ENCODE data around the gene CDK5.
"Not testable (repeated sequence)": the region's sequence is repeated elsewhere in the genome, so short reads cannot be mapped to it uniquely, and the experiment has no call there.

The CDK5 gene

DNA sequence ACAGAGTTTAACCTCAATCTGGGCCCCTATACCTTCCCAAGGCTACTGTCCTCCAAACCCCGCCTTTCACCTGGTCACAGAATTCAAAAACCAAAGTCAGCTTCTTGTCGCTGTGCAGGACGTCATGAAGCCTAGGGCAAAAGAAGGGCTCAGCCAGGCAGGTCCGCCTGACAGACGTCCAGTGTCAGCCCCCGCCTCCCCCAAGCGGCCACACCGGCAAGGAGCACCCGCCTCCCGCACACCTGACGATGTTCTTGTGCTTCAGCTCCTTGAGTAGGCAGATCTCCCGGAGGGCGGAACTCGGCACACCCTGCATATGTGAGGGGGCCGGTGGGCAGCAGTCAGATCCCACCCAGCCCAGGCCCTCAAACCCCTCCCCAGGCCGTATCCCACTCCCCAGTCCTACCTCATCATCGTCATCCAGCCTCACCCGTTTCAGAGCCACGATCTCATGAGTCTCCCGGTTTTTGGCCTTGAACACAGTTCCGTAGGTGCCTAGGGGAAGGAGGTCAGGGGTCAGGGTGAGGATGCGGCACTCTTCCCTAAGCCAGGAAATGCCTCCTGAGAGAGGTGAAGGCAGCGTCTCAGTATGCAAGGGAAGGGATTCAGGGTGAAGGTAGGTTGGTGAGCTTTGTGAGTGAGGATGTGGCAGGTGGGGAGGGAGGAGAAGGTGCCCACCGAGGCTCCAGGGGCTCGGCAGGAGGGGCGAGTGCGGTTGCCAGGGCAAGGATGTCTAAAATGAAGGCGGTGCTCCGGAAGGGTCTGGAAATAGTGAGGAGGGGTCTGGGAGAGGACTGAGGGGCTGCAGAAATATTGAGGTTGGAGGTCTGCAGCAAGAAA is 811 bp downstream of the CDK5 start:
- DNase-seq = no peak

DNA sequence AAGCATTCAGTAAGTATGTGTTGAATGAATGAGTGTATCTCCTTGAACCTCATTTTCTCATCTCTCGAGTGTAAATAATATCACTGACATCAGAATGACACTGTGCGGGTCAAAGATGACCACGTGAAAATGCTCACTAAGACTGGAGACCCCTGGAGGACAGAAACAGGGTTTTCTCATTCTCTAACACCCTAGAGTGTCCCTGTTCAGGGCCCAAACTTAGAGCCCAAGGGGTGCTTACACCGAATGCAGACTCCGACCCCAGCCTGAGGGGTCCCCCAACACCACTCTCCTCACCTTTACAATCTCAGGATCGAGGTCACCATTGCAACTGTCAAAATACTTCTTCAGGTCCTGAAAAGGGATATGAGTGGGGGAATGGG is 1.4 kb downstream of the CDK5 start:
- no peak for DNase-seq

DNA sequence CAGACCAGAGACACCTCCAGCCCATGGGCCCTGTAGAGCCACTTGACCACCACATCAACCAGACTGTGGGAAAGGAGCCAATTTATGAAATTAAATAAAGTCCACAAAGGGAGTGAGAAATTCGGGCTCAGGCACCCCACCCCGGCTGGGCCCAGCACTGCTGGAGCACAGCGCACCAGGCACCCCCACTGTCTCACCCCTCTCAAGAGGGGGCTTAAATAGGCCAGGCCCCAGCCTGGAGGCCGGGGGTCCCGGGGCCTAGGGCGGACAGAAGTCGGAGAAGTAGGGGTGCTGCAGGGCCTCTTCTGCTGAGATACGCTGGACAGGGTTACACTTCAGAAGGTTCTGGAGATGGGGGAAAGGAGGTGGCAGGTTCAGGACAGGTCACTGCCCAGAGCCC is 3.9 kb downstream of the CDK5 start:
- no peak for DNase-seq

DNA sequence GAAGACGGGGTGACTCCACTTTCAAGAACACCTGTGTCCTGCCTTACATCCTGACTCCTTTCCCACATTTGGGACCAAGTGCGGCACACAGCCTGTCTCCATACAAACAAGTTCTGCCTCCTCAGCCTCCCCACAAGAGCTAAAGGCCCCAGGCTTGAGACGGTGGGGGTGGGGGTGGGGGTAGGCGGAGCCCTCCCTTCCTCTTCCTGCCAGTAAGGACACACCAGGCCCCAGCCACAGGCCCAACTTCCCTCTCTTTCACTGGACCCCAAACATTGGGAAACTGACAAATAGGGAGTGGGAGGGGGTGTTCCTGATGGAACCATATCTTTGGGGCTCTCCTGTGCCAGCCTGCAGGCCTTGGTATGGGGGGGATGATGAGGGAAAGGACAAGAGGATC is 4.6 kb downstream of the CDK5 start:
- DNase-seq = no peak

DNA sequence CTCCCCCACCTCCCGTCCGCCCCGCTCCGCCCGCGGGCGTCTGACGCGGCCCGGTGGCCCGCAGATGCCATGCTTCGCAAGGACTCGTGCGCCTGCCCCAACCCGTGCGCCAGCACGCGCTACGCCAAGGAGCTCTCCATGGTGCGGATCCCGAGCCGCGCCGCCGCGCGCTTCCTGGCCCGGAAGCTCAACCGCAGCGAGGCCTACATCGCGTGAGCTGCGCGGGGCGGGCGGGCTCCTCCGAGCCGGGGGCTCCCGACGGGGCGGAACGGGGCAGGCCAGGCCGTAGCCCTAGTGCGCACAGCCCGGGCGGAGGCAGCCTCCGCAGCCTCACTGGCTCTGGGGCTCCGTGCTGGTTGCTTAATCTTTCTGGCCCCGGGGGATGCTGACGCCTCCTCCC is 6.6 kb downstream of the CDK5 start:
- DNase-seq = peak; percentile 49

DNA sequence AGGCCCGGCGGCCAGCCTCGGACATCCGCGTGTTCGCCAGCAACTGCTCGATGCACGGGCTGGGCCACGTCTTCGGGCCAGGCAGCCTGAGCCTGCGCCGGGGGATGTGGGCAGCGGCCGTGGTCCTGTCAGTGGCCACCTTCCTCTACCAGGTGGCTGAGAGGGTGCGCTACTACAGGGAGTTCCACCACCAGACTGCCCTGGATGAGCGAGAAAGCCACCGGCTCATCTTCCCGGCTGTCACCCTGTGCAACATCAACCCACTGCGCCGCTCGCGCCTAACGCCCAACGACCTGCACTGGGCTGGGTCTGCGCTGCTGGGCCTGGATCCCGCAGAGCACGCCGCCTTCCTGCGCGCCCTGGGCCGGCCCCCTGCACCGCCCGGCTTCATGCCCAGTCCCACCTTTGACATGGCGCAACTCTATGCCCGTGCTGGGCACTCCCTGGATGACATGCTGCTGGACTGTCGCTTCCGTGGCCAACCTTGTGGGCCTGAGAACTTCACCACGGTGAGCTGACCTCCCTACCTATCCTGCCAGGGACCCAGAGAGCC is 8.7 kb downstream of the CDK5 start:
- no peak for DNase-seq

DNA sequence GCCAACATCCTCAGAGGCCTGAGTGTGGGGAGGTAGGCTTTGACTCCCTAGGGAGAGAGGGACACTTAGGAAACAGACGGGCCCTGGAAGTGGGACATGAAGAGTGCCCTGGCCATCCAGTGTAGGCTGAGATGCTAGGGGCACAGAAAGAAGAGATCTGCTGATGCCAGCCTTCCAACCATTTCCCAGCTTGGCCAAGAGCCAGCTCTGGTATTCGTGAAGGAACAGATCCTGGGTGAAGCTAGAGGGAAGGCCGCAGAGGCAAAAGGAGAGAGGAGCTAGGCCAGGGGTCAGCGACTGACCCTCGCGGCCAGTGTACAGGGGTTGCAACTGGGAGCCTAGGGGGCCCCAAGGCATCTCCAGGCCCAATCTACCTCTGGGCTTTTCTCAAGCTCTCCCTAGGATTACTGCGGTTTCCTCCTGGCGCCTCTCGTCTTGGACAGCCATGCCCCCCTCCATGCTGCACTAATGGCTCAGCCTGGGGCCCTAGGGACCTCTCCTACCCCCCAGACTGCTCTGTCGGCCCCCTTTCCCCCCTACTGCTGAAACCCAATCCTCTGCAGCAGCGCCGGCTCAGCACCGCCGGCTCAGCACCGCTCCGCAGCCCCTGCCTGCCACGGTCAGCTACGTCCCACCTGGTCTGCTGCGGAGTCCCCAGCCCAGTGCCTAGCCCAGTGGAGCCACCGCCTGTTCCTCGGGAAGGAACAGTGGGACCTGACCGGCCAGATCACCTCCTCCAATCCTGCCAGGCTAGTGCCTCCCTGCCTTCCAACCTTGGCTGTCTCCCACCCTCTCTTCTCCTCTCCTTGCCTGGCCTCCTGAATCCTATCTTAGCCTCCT is 9.5 kb downstream of the CDK5 start, which contains the start of gene ASIC3:
TSS of gene ASIC3 (plus strand) at position 556 of the 840 bp plus-strand sequence. CDS start 355 bp downstream, outside the sequence.
- no peak for DNase-seq

DNA sequence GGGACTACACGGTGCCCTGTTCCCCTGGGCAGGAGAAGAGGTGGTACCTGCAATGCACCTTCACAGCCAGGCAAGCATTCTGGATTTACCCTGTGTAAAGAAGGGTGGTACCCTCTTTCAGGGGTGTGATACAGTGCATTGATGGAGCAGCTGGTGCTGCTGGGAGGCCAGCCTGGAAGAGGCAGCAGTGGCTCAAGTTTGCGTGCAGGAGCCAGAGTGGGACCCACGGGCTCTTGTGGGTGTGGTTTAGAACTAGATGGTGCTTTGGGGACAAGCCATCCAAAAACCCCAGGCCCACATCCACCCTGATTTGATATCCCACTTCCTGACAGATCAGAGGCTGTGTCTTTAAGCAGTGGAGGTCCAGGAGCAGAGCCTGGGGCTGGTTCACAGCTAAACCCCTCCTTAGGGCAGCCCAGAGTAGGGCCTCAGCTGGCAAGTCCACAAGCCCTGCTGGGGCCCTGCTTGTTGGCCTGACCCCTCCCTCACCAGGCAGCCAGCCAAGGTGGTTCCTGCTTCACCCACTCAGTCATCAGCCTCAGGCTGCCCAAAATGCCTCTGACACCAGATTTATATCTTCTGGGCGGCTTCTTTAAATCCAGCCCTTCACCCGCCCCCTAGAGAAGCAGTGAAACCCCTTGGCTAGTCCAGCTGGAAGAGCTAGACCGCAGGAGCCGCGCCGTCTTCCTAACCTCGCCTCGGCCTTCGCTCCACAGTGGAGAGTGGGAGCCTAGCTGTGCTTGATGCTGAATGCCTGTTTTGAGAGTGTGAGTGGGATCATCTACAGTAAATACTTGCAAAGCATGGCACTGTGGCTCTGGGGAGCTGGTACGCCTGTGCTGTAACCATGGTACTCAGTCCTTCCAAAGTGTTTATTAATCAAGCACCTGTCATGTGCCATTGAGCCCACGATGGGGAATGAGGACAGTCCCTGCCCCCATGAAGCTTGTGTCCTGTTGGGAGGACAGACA is 10.8 kb downstream of the CDK5 start:
- peak; percentile 78 for DNase-seq

DNA sequence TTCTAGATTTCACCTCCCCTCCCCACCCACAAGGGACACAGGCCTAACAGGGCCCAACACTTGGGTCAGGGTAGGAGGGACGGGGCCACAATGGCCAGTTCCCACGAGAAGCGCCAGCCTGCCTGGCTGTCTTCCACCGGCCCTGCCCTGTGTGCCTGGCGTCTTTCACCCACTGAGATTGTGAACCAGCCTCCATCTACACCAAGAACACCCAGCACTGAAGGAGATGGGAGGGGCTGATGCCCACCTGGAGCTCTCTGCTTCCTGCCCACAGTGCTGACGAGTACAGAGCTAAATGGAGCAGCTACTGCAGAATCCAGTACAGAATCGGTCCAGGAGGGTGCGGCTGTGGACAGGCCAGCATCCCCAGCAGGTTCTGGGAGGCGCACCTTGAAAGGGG is 11.7 kb downstream of the CDK5 start:
- no peak for DNase-seq

DNA sequence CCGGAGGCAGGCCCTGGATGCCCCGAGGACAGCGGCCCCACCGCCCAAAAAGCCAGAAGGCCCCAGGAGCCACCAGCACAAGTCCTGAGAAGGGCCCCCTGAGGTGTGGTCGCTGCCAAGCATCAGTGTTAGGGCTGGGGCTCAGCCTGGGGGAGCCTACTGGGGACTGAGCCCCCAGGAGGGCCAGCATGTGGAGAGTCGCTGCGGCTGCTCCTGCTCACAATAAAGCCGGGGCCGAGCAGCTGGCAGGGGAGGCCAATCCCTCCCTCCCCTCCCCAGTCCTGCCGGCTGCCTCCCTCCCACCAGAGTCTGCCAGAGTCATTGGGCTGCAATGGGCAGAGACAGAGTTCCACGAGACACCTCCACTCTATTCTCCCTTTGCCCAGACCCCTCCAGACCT is 12.4 kb downstream of the CDK5 start:
- DNase-seq = no peak

DNA sequence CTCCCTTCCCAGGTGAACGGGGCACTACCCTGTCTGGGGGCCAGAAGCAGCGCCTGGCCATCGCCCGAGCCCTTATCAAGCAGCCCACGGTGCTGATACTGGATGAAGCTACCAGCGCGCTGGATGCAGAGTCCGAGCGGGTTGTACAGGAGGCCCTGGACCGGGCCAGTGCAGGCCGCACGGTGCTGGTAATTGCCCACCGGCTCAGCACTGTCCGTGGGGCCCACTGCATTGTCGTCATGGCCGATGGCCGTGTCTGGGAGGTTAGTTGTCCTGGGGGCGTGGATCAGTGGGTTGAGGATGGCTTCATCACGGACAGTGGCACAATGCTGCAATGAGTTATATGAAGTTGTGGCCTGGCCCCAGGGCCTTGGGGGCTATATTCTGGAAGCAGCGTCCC is 13.7 kb downstream of the CDK5 start:
- no peak for DNase-seq

DNA sequence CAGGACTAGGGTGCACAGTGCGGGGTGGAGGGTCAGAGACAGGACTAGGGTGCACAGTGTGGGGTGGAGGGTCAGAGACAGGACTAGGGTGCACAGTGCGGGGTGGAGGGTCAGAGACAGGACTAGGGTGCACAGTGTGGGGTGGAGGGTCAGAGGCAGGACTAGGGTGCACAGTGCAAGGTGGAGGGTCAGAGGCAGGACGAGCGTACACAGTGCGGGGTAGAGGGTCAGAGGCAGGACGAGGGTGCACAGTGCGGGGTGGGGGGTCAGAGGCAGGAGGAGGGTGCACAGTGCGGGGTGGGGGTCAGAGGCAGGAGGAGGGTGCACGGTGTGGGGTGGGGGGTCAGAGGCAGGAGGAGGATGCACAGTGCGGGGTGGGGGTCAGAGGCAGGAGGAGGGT is 14.2 kb downstream of the CDK5 start:
- not testable (repeated sequence) for DNase-seq

DNA sequence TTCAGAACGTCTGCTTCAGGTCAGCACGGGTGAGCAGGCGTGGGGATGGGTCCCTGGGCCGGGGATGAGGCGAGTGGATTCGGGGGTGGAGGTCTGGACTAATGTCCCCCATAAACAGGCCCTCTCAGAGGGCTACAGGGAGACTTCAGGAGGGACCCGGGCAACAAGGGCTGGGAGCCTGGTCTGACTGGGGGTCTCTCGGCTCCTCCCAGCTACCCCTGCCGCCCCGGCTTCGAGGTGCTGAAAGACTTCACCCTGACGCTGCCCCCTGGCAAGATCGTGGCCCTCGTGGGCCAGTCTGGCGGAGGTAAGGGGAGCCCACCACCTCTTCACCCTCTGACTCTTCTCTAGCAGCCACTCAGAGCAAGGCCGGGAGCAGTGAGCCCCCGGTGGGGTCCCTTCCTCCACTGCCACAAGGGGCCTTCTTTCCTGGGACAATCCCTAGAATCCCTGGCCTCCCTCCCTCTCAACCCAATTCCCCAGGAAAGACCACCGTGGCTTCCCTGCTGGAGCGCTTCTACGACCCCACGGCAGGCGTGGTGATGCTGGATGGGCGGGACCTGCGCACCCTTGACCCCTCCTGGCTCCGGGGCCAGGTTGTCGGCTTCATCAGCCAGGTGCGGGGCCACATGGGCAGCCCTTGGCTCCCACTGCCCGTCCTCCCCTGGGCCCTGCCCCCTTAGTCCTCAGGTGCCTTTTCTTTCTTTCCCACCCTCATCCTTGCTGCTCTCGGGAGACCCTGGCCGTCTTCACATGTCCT is 16.9 kb downstream of the CDK5 start:
- no peak for DNase-seq

DNA sequence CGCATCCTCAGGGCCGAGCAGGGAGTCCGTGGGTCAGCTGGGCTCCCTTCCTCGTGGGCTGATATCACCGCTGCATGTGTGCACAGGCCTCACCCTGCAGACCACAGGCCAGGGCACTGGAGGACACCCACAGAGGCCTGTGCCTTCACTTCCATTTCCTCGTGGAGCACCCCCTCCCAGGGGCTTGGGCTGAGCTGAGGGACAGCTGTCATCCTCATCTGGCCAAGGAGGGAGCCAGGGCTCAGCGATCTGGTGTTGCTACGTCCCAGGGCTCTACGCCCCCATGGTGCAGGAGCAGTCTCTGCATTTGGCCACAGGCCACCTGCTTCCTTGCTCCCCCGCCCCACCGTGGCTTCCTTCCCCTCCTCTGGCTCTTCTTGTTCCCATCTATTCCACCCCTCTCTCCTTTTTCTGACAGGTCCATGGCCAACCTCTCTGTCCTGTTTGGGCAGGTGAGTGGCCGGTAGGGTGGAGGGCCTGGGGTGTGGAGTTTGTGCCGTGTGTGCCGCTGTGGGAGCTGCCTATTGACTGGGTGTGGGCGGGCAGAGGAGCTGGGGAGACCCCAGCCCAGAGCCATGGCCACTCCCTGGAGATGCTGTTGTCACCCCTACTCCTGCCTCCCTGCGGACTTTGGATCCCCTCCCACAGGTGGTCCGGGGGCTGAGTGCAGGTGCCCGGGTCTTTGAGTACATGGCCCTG is 17.7 kb downstream of the CDK5 start:
- DNase-seq = no peak

DNA sequence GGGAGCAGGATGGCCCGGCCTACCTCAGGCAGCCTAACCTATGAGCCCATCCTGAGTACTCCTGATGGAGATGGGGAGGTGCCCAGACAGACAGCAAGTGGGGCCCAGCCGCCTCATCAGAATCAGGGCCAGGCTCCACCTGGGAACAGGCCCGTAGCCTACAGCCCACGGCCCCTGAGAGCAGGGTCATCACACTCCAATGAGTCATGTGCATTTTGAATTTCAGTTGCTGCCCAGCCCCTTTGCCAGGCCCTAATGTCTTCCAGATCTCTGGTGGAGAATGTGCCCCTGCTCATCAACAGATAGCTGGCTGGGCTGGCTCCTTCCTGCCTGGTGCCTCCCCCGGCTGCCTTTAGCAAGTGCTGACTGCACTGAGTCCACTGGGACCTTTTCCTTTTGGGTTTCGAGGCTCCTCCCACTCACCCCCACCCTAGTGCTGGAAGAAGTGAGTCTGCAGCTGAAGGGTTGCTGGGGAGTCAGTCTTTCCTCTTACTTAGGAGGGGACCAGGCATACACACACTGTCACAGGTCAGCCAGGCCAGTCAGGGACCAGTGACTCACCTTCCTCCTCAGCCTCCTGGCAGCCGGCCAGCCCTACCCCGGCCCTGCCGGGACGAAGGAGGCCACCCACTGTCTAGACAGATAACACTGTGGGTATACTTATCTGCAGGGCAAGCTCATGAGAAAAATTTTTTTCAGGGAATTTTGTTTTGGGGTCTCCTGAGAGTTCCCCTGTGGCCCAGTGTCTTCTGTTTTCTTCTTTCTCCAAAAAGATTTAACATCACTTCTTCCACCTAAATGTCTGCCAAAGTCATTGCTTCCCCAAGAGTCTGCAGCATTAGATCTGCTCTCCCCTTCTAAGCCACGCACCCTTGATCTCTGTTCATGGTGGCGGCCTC is 18.5 kb downstream of the CDK5 start:
- peak; percentile 95 for DNase-seq

DNA sequence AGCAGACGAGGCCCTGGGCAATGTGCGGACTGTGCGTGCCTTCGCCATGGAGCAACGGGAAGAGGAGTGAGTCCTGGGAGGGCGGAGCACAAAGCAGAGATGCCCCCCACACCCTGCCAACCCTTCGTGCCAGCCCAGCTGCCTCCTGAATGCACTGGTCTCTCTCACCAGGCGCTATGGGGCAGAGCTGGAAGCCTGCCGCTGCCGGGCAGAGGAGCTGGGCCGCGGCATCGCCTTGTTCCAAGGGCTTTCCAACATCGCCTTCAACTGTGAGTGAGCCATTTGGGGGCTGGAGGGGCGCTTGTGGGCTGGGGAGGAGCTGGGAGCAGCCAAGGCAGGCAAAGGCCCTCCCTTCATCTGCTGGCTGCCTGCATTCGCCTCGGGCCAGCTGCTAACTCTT is 21.8 kb downstream of the CDK5 start:
- DNase-seq = no peak

DNA sequence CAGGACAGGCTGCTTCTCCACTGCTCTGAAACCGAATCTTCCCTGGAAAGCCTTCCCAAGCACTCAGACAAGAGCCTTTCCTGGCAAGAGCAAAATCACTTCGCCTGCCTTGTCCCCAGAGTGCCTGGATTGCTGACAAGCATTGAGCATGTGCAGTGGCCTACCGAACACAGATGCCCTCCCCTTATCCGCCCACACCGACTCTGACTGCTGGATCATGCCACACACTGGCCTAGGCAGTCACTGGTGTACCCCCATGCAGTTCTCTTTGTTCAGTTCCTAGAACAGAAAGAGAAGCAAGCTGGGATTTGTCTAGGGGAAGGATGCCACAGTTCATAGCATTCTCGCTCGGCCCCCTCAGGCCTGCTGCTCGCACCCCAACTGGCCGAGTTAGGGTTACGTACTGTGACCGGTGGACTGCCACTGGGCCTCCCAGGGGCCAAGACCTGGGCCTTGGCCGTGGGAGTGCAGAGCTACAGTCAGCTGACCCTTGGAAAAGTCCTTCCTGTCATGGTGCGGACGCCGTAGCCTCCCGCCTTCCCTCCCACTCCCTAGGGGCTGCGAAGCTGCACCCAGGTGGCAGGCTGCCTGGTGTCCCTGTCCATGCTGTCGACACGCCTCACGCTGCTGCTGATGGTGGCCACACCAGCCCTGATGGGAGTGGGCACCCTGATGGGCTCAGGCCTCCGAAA is 22.5 kb downstream of the CDK5 start:
- no peak for DNase-seq

DNA sequence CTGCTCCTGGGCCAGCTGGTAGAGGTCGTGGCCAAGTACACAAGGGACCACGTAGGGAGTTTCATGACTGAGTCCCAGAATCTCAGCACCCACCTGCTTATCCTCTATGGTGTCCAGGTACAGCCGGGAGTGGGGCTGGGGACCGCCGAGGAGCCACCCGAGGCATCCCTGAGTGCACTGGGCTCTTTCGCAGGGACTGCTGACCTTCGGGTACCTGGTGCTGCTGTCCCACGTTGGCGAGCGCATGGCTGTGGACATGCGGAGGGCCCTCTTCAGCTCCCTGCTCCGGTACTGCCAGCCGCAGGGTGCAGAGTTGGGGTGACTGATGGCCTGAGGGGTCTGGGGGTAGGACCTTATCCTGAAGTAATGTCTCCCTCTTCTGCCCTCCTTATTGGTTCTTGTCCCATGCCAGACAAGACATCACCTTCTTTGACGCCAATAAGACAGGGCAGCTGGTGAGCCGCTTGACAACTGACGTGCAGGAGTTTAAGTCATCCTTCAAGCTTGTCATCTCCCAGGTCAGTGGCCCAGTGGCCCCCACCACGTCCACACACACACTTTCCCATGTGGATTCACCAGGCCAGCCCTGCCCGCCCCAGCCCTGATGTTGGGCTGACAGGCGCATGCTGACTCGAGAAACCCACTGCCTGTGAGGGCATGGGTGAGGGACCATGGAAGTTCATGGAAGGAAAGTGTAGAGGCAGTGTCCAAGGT is 23.2 kb downstream of the CDK5 start:
- no peak for DNase-seq

DNA sequence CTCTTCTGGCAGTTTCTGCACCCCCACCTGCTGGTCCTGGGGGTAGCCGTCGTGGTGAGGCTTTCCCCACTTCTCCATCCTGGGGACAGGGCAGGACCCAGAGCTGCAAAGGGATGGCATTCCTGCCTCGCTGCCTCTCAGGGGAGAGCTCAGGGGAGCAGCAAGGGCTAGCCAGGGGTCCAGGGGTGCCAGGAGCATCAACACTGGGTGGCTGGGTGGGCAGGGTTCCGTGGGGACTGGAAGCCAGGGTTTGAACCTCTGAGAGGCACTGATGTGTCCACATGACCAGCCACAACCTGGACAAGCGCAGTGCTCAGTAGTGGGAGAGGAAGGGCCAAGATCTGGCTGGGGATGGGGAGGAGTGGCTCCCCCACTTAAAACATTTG is 23.8 kb downstream of the CDK5 start:
- no peak for DNase-seq
